H1 (cell line): ENCODE data around the gene KHDC1L.

ENCODE experiments used
- CBX5 ChIP-seq: fragments of 300-800, 300-1000 bp; sonication (generic); IDR thresholded peaks from 2 replicates; pipeline ENCODE4 v1.7.1; 2016; ENCODE audit warnings: antibody characterized with exemption, low read length, low read depth
- EP300 ChIP-seq, 2 experiments: IDR thresholded peaks; 1 replicate in 1 of 2; 2 replicates in 1 of 2; pipeline ENCODE4 v1.6.1; 2011 to 2012; ENCODE audit warnings: low read depth in 2 of 2, low read length in 2 of 2, mild to moderate bottlenecking in 2 of 2, borderline replicate concordance in 1 of 2, inconsistent platforms in 1 of 2, moderate library complexity in 1 of 2
- EZH2 ChIP-seq: fragments of 200-600 bp; sonication (generic); IDR thresholded peaks from 2 replicates; pipeline ENCODE4 v1.7.1; 2012; ENCODE audit warnings: low read depth, mild to moderate bottlenecking, moderate library complexity, low read length, inconsistent platforms; ENCODE audit not compliant: severe bottlenecking
- KDM4A ChIP-seq: IDR thresholded peaks from one replicate; pipeline ENCODE4 v1.7.1; 2012; ENCODE audit warnings: low read depth, mild to moderate bottlenecking, moderate library complexity, low read length, inconsistent platforms; ENCODE audit not compliant: severe bottlenecking
- POLR2AphosphoS5 ChIP-seq: IDR thresholded peaks from 2 replicates; pipeline ENCODE4 v1.6.1; 2011; ENCODE audit warnings: low read depth, low read length
- POU5F1 ChIP-seq: IDR thresholded peaks from 2 replicates; pipeline ENCODE4 v1.6.1; 2011; ENCODE audit warnings: low read depth, mild to moderate bottlenecking, low read length, moderate library complexity
- RXRA ChIP-seq: IDR thresholded peaks from 2 replicates; pipeline ENCODE4 v1.6.1; 2011; ENCODE audit warnings: low read depth, mild to moderate bottlenecking, low read length, moderate library complexity; ENCODE audit not compliant: insufficient read depth
- SRF ChIP-seq: IDR thresholded peaks from 2 replicates; pipeline ENCODE4 v1.6.1; 2011; ENCODE audit warnings: mild to moderate bottlenecking, low read depth, low read length, moderate library complexity
- TAF1 ChIP-seq: IDR thresholded peaks from 2 replicates; pipeline ENCODE4 v1.6.1; 2011; ENCODE audit warnings: mild to moderate bottlenecking, low read depth, low read length
- YY1 ChIP-seq: IDR thresholded peaks from 2 replicates; pipeline ENCODE4 v1.6.1; 2011; ENCODE audit warnings: low read depth, mild to moderate bottlenecking, low read length
- TF ChIP-seq, protein P1 (sequence below), 3 experiments: IDR thresholded peaks; 1 replicate in 2 of 3; 2 replicates in 1 of 3; pipeline versions ENCODE4 v1.5.1 to v1.6.1; 2011; ENCODE audit warnings: low read length in 3 of 3, mild to moderate bottlenecking in 3 of 3, inconsistent platforms in 2 of 3, low read depth in 1 of 3, moderate library complexity in 1 of 3; ENCODE audit not compliant: insufficient read depth in 1 of 3; ENCODE audit errors: control extremely low read depth in 1 of 3
- TF ChIP-seq, protein P2 (sequence below): IDR thresholded peaks from 2 replicates; pipeline ENCODE4 v1.6.1; 2012; ENCODE audit warnings: inconsistent platforms

DNA sequence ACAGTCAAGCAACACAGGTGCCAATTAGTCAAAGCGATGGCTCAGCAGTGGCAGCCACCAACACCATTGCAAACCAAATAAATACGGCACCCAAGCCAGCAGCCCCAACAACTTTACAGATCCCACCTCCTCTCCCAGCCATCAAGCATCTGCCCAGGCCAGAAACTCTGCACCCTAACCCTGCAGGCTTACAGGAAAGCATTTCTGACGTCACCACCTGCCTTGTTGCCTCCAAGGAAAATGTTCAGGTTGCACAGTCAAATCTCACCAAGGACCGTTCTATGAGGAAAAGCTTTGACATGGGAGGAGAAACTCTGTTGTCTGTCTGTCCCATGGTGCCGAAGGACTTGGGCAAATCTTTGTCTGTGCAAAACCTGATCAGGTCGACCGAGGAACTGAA is 30.6 kb downstream of the KHDC1L start:
- no peak for TF ChIP-seq POLR2AphosphoS5
- no peak for TF ChIP-seq EP300 (IDR thresholded peaks at IDR 0.05; ENCODE audit: borderline replicate concordance in 1 of 2, low read depth in 2 of 2, low read length in 2 of 2)
- no peak for TF ChIP-seq TAF1
- TF ChIP-seq, protein P1, sequence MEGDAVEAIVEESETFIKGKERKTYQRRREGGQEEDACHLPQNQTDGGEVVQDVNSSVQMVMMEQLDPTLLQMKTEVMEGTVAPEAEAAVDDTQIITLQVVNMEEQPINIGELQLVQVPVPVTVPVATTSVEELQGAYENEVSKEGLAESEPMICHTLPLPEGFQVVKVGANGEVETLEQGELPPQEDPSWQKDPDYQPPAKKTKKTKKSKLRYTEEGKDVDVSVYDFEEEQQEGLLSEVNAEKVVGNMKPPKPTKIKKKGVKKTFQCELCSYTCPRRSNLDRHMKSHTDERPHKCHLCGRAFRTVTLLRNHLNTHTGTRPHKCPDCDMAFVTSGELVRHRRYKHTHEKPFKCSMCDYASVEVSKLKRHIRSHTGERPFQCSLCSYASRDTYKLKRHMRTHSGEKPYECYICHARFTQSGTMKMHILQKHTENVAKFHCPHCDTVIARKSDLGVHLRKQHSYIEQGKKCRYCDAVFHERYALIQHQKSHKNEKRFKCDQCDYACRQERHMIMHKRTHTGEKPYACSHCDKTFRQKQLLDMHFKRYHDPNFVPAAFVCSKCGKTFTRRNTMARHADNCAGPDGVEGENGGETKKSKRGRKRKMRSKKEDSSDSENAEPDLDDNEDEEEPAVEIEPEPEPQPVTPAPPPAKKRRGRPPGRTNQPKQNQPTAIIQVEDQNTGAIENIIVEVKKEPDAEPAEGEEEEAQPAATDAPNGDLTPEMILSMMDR (IDR thresholded peaks at IDR 0.05; ENCODE audit: control extremely low read depth in 1 of 3, insufficient read depth in 1 of 3, low read depth in 1 of 3, low read length in 3 of 3), result no peak
- TF ChIP-seq, protein P2, sequence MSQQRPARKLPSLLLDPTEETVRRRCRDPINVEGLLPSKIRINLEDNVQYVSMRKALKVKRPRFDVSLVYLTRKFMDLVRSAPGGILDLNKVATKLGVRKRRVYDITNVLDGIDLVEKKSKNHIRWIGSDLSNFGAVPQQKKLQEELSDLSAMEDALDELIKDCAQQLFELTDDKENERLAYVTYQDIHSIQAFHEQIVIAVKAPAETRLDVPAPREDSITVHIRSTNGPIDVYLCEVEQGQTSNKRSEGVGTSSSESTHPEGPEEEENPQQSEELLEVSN, result no peak
- TF ChIP-seq EZH2, result no peak
- no peak for TF ChIP-seq CBX5
- no peak for TF ChIP-seq POU5F1
- no peak for TF ChIP-seq YY1
- no peak for TF ChIP-seq SRF
- no peak for TF ChIP-seq KDM4A
- TF ChIP-seq RXRA, result no peak
